ENCODE results near the gene HAGHL. TPM values are rescaled to one million over a fixed set of nuclear protein-coding genes. Genes with fewer than 3 reads are reported as not detected.

The HAGHL gene
- total and polyA plus RNA-seq, 4 donors, result 0.25 to 1.1 (median 0.49) TPM

- H3K27ac ChIP-seq (ENCODE audit: low read depth in 1 of 2, low read length in 2 of 2), result no peak overlapping the region
- WGBS, result 43% methylated on average over 14 of the region's 14 CpGs
- H3K4me1 ChIP-seq (ENCODE audit: control insufficient read depth in 4 of 4, insufficient read depth in 4 of 4, low read length in 3 of 4), result peaks cover 0 to 4% (median 0%) of the 10 kb centered on the region in 4 donors
- no peak overlapping the region for H3K9ac ChIP-seq (ENCODE audit: low read depth in 1 of 2, low read length in 2 of 2)
- H3K9me3 ChIP-seq (ENCODE audit: control insufficient read depth in 4 of 4, low read length in 3 of 4), result no peaks in the 10 kb centered on the region
- DNase-seq (ENCODE audit: low spot score), result no peak
- H3K27me3 ChIP-seq (ENCODE audit: control insufficient read depth in 4 of 4, insufficient read depth in 4 of 4, low read length in 3 of 4), result peaks cover 4 to 20% (median 14%) of the 10 kb centered on the region in 4 donors
- TF ChIP-seq HNF4G (IDR thresholded peaks at IDR 0.05) (no peak), TAF1 (conservative IDR thresholded peaks at IDR 0.05) (no peak), ZBTB33 (IDR thresholded peaks at IDR 0.05) (no peak), CTCF (IDR thresholded peaks at IDR 0.05; ENCODE audit: low read depth, low read length, missing input control) (no peak), FOXA1 (IDR thresholded peaks at IDR 0.05) (no peak), EGR1 (IDR thresholded peaks at IDR 0.05; ENCODE audit: low read depth in 2 of 2) (no peak), SP1 (IDR thresholded peaks at IDR 0.05) (no peak)
- no peak overlapping the region for H3K4me3 ChIP-seq (ENCODE audit: low read depth in 1 of 3, low read length in 3 of 3)
- no peaks in the 10 kb centered on the region for H3K36me3 ChIP-seq (ENCODE audit: control insufficient read depth in 4 of 4, insufficient read depth in 3 of 4, low read depth in 1 of 4, low read length in 3 of 4)
Observed at GRCh38 chr16:707062-707538, 19.8 kb upstream of the HAGHL start.

GRCh38 chr16:708019-708418, 18.9 kb upstream of the HAGHL start:
- peaks cover 4 to 20% (median 14%) of the 10 kb centered on the region in 4 donors for H3K27me3 ChIP-seq (ENCODE audit: control insufficient read depth in 4 of 4, insufficient read depth in 4 of 4, low read length in 3 of 4)

GRCh38 chr16:708959-709358, 17.9 kb upstream of the HAGHL start:
- Histone ChIP-seq H3K9ac (ENCODE audit: low read depth in 1 of 2, low read length in 2 of 2) (no peak overlapping the region), H3K27ac (ENCODE audit: low read depth in 1 of 2, low read length in 2 of 2) (no peak overlapping the region), H3K4me3 (ENCODE audit: low read depth in 1 of 3, low read length in 3 of 3) (no peak overlapping the region), H3K9me3 (ENCODE audit: control insufficient read depth in 4 of 4, low read length in 3 of 4) (no peaks in the 10 kb centered on the region), H3K27me3 (ENCODE audit: control insufficient read depth in 4 of 4, insufficient read depth in 4 of 4, low read length in 3 of 4) (peaks cover 4 to 18% (median 9%) of the 10 kb centered on the region in 4 donors), H3K36me3 (ENCODE audit: control insufficient read depth in 4 of 4, insufficient read depth in 3 of 4, low read depth in 1 of 4, low read length in 3 of 4) (no peaks in the 10 kb centered on the region), H3K4me1 (ENCODE audit: control insufficient read depth in 4 of 4, insufficient read depth in 4 of 4, low read length in 3 of 4) (peaks cover 0 to 4% (median 0%) of the 10 kb centered on the region in 4 donors)
- TF ChIP-seq GABPA (IDR thresholded peaks at IDR 0.05 in 1 of 2, conservative IDR thresholded peaks at IDR 0.05 in 1 of 2), result no peak
- 66% methylated on average over 4 of the region's 4 CpGs for WGBS
- DNase-seq (ENCODE audit: low spot score), result no peak

More at GRCh38 chr16:708019-708418, 18.9 kb upstream of the HAGHL start:
- Histone ChIP-seq H3K4me1 (ENCODE audit: control insufficient read depth in 4 of 4, insufficient read depth in 4 of 4, low read length in 3 of 4) (peaks cover 0 to 4% (median 0%) of the 10 kb centered on the region in 4 donors), H3K9me3 (ENCODE audit: control insufficient read depth in 4 of 4, low read length in 3 of 4) (no peaks in the 10 kb centered on the region), H3K9ac (ENCODE audit: low read depth in 1 of 2, low read length in 2 of 2) (no peak overlapping the region), H3K36me3 (ENCODE audit: control insufficient read depth in 4 of 4, insufficient read depth in 3 of 4, low read depth in 1 of 4, low read length in 3 of 4) (no peaks in the 10 kb centered on the region), H3K27ac (ENCODE audit: low read depth in 1 of 2, low read length in 2 of 2) (no peak overlapping the region), H3K4me3 (ENCODE audit: low read depth in 1 of 3, low read length in 3 of 3) (no peak overlapping the region)
- DNase-seq (ENCODE audit: low spot score), result no peak
- TF ChIP-seq YY1 (IDR thresholded peaks at IDR 0.05) (no peak), HNF4G (IDR thresholded peaks at IDR 0.05) (no peak), GABPA (IDR thresholded peaks at IDR 0.05 in 1 of 2, conservative IDR thresholded peaks at IDR 0.05 in 1 of 2) (no peak), MAX (IDR thresholded peaks at IDR 0.05) (no peak)
- WGBS, result 53% methylated on average over 3 of the region's 3 CpGs

All from liver (tissue), 9 donors.